Stimulated activated naive B cell treated with anti-CD40 and anti-IgM and Interleukin-4, amounts not matched to agents 10 μg/mL and 1 μg/mL and 100 μg/mL, for 72 hours (primary cell): ENCODE data around the gene SULT2B1.
A peak's percentile ranks its signal among the peaks of the same experiment; 100 is the strongest.

Experiments used
- ATAC-seq, 2 donors: fragments of 150-1000 bp; cut with Tn5 transposase; replicated peaks; 2 replicates each; pipeline ENCODE4 v1.10.0; 2021; ENCODE audit warnings: moderate library complexity in 1 of 2
- DNase-seq: peaks from one replicate; pipeline ENCODE4 v3.0.0; 2021
- H3K27ac Mint-ChIP-seq: one replicate; pipeline ENCODE4 v1.8.0; 2022; ENCODE audit warnings: mild to moderate bottlenecking, mixed read lengths
- H3K27me3 Mint-ChIP-seq, 2 donors: one replicate each; pipeline ENCODE4 v1.8.0; 2022; ENCODE audit warnings: mixed read lengths in 2 of 2
- H3K36me3 Mint-ChIP-seq, 2 donors: one replicate each; pipeline ENCODE4 v1.8.0; 2022; ENCODE audit warnings: mixed read lengths in 2 of 2, mild to moderate bottlenecking in 1 of 2
- H3K4me1 Mint-ChIP-seq, 2 donors: one replicate each; pipeline ENCODE4 v1.8.0; 2022; ENCODE audit warnings: mixed read lengths in 2 of 2, mild to moderate bottlenecking in 1 of 2
- H3K4me3 Mint-ChIP-seq, 2 donors: one replicate each; pipeline ENCODE4 v1.8.0; 2022; ENCODE audit warnings: mild to moderate bottlenecking in 2 of 2, mixed read lengths in 2 of 2, moderate library complexity in 1 of 2
- H3K9me3 Mint-ChIP-seq, 2 donors: one replicate each; pipeline ENCODE4 v1.8.0; 2022; ENCODE audit warnings: mixed read lengths in 2 of 2, mild to moderate bottlenecking in 1 of 2

SULT2B1 gene

DNA sequence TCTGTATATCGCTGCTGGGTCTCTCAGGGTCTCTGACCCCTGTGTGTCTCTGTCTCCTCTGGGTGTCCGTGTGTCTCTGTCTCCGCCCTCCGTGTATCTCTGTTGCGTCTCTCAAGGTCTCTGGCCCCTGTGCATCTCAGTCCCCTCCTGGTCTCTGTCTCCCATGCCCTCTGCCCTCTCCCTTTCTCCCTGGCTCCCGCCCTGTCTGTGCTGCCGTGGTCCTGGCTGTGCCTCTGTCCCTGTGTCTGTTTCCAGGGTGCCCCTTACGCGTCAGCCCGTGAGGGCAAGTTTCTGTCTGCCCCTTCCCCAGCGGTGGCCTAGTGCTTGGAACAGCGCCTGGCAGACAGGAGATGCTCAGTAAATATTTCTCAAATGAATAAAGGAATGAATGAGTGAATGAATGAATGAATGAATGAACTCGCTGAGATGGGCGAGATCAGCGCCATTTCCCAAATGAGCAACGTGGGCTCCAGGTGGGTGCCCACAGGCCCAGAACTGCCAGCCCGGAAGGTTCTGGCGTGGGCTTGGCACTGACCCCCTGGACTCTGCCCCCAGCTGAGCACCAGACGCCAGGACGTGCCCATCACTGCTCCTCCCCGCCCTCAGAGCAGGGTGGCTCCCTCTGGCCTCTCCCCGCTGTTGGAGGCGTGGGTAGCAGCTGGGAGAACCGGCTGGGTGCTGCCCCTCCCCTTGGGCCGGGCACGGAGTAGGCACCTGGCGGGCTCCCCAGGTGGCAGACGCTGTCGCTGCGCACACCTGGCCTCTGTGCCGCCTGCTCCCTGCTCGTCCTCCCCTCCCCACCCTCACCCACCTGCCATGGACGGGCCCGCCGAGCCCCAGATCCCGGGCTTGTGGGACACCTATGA, at the start of gene SULT2B1:
SULT2B1 (plus strand) TSS at position 736 of the 866 bp plus-strand sequence; CDS start at position 817, 81 bp downstream.
- Mint-ChIP-seq H3K36me3 (no peaks in the 10 kb centered on the region), H3K4me3 (no peak within 1 kb of the TSS), H3K27ac (no peak within 1 kb of the TSS), H3K27me3 (peaks cover 28 to 35% of the 10 kb centered on the region in 2 donors), H3K4me1 (no peaks in the 10 kb centered on the region), H3K9me3 (no peaks in the 10 kb centered on the region)
- DNase-seq (no peak), ATAC-seq (no peak)

DNA sequence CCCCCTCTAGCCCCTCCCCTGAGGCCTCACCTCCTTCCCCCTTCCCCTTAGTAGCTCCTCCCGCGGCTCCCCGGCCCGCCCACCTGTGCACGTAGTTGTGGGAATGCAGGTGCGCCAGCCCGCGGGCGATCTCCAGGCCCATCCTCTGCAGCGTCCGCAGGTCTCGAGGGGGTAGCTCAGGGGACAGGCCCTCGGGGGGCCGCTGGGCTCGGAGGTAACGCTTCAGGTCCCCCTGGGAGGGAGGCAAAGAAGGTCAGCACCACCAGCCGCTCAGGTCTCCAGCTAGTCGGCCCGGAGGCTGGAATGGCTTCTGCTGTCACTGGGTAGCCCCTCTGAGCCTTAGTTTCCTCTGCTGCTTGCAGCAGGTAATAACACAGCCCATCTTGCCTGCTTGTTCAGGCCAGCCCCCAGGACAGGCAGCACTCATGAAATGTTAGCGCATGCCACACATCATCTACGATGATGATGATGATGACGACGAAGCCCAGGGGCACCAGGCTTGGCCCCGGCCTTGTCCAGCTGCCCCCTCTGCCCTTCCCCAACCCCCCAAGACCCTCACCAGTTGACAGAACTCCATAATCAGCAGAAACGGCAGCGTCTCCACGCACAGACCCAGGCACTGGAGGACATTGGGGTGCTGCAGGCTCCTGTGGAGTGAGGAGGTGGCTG, 49.5 kb upstream of the SULT2B1 start:
- Mint-ChIP-seq H3K27me3 (peaks cover 29 to 30% of the 10 kb centered on the region in 2 donors), H3K4me3 (peak overlapping the region; percentile 65 to 66), H3K27ac (peak overlapping the region; percentile 48), H3K36me3 (no peaks in the 10 kb centered on the region), H3K9me3 (no peaks in the 10 kb centered on the region), H3K4me1 (peaks cover 28 to 38% of the 10 kb centered on the region in 2 donors)
- ATAC-seq (peak; percentile 81), DNase-seq (peak; percentile 80)

- H3K4me3 Mint-ChIP-seq = no peak overlapping the region
- H3K27ac Mint-ChIP-seq = no peak overlapping the region
- H3K36me3 Mint-ChIP-seq = no peaks in the 10 kb centered on the region
- H3K9me3 Mint-ChIP-seq = no peaks in the 10 kb centered on the region
- peaks cover 26 to 27% of the 10 kb centered on the region in 2 donors for H3K27me3 Mint-ChIP-seq
- peak; percentile 13 to 17 for ATAC-seq
- H3K4me1 Mint-ChIP-seq = peaks cover 22 to 32% of the 10 kb centered on the region in 2 donors
- DNase-seq = no peak
Measured at GRCh38 chr19:48506138-48506733, 45.7 kb upstream of the SULT2B1 start.

GRCh38 chr19:48507911-48508439, 44.0 kb upstream of the SULT2B1 start:
- no peaks in the 10 kb centered on the region for H3K36me3 Mint-ChIP-seq
- H3K27ac Mint-ChIP-seq = no peak overlapping the region
- no peak for DNase-seq
- no peak overlapping the region for H3K4me3 Mint-ChIP-seq
- peaks cover 9 to 15% of the 10 kb centered on the region in 2 donors for H3K4me1 Mint-ChIP-seq
- no peak for ATAC-seq
- no peaks in the 10 kb centered on the region for H3K9me3 Mint-ChIP-seq
- H3K27me3 Mint-ChIP-seq = peaks cover 18 to 20% of the 10 kb centered on the region in 2 donors

GRCh38 chr19:48508729-48509411, 43.1 kb upstream of the SULT2B1 start:
- peaks cover 5 to 14% of the 10 kb centered on the region in 2 donors for H3K4me1 Mint-ChIP-seq
- no peaks in the 10 kb centered on the region for H3K9me3 Mint-ChIP-seq
- peaks cover 13 to 20% of the 10 kb centered on the region in 2 donors for H3K27me3 Mint-ChIP-seq
- no peaks in the 10 kb centered on the region for H3K36me3 Mint-ChIP-seq
- no peak overlapping the region for H3K4me3 Mint-ChIP-seq
- ATAC-seq (no peak), DNase-seq (no peak)
- H3K27ac Mint-ChIP-seq = no peak overlapping the region

- no peaks in the 10 kb centered on the region for H3K36me3 Mint-ChIP-seq
- peaks cover 6 to 18% of the 10 kb centered on the region in 2 donors for H3K4me1 Mint-ChIP-seq
- H3K27ac Mint-ChIP-seq = no peak overlapping the region
- peaks cover 13 to 20% of the 10 kb centered on the region in 2 donors for H3K27me3 Mint-ChIP-seq
- no peak overlapping the region for H3K4me3 Mint-ChIP-seq
- ATAC-seq = no peak
- DNase-seq = no peak
- H3K9me3 Mint-ChIP-seq = no peaks in the 10 kb centered on the region
Measured at GRCh38 chr19:48509467-48510194, 42.3 kb upstream of the SULT2B1 start.

GRCh38 chr19:48510421-48511268, 41.3 kb upstream of the SULT2B1 start:
- no peak for DNase-seq
- peaks cover 6 to 18% of the 10 kb centered on the region in 2 donors for H3K4me1 Mint-ChIP-seq
- H3K36me3 Mint-ChIP-seq = no peaks in the 10 kb centered on the region
- H3K9me3 Mint-ChIP-seq = no peaks in the 10 kb centered on the region
- H3K27ac Mint-ChIP-seq = no peak overlapping the region
- H3K27me3 Mint-ChIP-seq = peaks cover 13 to 20% of the 10 kb centered on the region in 2 donors
- peak overlapping the region; percentile 67 to 70 for H3K4me3 Mint-ChIP-seq
- peak; percentile 65 to 71 for ATAC-seq

GRCh38 chr19:48511321-48511731, 40.6 kb upstream of the SULT2B1 start:
- no peak overlapping the region for H3K27ac Mint-ChIP-seq
- no peak overlapping the region for H3K4me3 Mint-ChIP-seq
- no peak for DNase-seq

DNA sequence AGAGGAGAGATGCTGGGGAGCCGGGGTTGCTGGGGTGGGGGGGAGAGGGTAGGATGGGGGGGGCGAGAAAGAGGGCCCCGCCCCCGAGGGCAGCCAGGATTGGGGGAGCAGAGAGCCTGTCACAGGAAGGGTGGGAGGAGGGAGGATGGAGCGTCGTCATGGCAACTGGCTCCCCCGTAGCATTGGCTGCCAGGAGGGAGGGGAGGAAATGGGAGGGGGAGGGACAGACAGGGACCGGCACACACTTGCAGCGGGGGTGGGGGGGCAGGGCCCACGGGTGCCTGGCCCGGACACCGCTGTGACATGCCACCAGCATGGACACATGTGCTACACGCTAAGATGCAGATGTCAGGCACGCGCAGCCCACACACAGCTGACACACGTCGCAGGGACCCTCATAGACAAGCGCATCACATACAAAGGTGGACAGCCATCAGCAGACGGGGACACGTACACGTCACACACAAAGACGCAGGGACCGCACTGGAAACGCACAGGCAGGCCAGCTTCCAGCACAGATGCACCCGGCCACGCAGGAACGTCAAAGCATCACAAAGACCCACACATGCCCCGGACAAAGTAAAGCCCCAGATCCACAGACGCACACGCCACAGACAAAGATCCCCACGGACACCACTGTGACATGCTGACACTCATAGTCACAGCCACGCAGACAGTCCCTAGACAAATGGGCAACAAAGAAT, 40.0 kb upstream of the SULT2B1 start, which contains the start of gene LMTK3:
LMTK3 (minus strand) TSS at position 36 of the 704 bp plus-strand sequence. CDS start 259 bp downstream, outside the sequence.
- no peak for DNase-seq
- H3K27ac Mint-ChIP-seq = no peak within 1 kb of the TSS

More at GRCh38 chr19:48511321-48511731, 40.6 kb upstream of the SULT2B1 start:
- no peak for ATAC-seq
- Mint-ChIP-seq H3K36me3 (no peaks in the 10 kb centered on the region), H3K4me1 (peaks cover 6 to 18% of the 10 kb centered on the region in 2 donors), H3K27me3 (peaks cover 13 to 20% of the 10 kb centered on the region in 2 donors), H3K9me3 (no peaks in the 10 kb centered on the region)

GRCh38 chr19:48512504-48513288, 39.3 kb upstream of the SULT2B1 start:
- Mint-ChIP-seq H3K27me3 (peaks cover 12 to 20% of the 10 kb centered on the region in 2 donors), H3K27ac (no peak overlapping the region)
- no peak for DNase-seq

More for the DNA sequence above, 40.0 kb upstream of the SULT2B1 start, which contains the start of gene LMTK3:
- Mint-ChIP-seq H3K9me3 (no peaks in the 10 kb centered on the region), H3K4me3 (peak within 1 kb of the TSS; percentile 67 to 70), H3K27me3 (peaks cover 13 to 20% of the 10 kb centered on the region in 2 donors), H3K4me1 (peaks cover 6 to 18% of the 10 kb centered on the region in 2 donors), H3K36me3 (no peaks in the 10 kb centered on the region)
- ATAC-seq = no peak

More at GRCh38 chr19:48512504-48513288, 39.3 kb upstream of the SULT2B1 start:
- H3K4me3 Mint-ChIP-seq = no peak overlapping the region
- H3K4me1 Mint-ChIP-seq = peaks cover 6 to 18% of the 10 kb centered on the region in 2 donors
- no peak for ATAC-seq
- no peaks in the 10 kb centered on the region for H3K36me3 Mint-ChIP-seq
- H3K9me3 Mint-ChIP-seq = no peaks in the 10 kb centered on the region
